ENCODE results near the gene TEDDM1.

- TF ChIP-seq CTCF (IDR thresholded peaks at IDR 0.05; ENCODE audit: low read depth, low read length, missing input control) (no peak), GABPA (IDR thresholded peaks at IDR 0.05 in 1 of 2, conservative IDR thresholded peaks at IDR 0.05 in 1 of 2) (no peak), HNF4G (IDR thresholded peaks at IDR 0.05) (no peak)
Observed at GRCh38 chr1:182357913-182358312, 42.6 kb downstream of the TEDDM1 start.
